ENCODE measurements around the gene SZT2.

SZT2 gene

DNA sequence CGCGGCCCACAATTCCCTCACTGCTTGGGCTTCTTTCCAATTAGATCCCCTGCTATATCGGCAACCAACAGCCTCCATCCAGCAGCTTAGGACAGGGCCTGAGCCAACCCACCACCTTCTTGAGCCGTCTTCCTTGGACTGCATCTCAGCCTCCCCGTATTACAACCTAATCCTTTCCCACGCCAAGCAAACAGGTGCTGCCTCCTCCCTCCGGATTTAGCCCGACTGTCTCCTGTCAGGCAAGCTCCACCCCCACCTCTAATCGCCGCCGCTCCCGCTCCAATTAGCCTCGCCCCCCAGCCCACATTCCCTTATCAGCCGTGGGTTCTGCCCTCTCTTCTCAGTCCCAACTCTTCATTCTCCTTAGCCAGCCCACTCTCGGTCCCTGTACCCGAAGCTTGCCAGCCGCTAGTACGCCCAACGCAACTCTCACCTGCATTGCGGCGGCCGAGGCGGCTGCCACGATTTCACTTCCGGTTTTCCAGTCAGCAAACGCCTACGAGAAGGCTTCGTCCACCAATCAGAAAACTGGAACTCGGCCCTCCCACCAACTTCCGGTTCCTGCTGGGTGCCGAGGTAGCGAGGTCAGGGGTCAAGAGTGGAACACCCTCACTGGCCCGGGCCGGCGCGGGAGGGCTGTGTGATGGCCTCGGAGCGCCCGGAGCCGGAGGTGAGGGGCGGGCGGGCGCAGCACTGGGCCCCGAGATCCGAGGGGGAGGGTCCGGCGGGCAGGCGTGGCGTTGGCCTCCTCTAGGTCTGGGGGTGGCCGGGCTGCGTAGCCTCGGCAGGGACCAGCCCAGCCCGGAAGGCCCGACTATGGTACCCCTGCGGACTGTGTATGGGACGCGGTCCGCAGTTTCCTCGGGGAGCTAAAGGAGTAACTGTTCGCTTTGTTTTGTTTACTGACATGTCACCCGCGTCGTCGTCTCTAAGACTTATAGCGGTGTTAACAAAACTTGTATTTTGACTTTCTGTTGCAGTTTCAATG is at the start of gene SZT2, which contains the start of gene MED8:
Gene SZT2 (plus strand): TSS at position 574 of the 988 bp plus-strand sequence. CDS start 70 bp downstream, at position 644.
Gene MED8 (minus strand): TSS at position 475 of the 988 bp plus-strand sequence. CDS start 36 bp downstream, at position 439.
- peak; percentile 87 to 93 for DNase-seq

GRCh38 chr1:43340559-43340958 is 49.1 kb upstream of the SZT2 start:
- DNase-seq: no peak

DNA sequence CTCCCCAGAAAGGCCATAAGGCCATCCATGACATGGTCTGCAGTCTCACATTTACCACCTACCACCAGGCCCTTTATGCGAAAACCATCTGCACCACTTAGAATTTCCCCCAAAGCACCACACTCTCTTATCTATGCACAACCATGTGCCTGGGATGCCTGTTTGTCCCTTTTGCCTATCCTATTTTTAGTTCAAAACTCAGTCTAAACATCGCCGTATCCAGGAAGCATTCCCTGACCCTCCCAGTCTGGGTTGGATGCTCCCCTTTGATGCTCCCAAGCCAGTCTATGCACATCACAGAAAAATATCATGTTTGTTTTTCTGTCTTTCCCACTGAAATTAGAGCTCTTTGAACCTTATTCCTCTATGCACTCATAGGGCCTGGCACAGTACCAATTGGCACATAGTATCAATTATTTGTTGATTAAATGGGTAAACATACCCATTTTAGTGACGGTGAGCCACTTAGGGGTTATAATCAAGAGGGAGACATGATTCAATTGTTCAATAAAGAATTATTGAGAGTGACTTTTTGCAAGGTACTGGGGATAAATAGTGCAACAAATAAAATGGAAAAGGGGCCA is 45.3 kb upstream of the SZT2 start:
- no peak for DNase-seq

GRCh38 chr1:43345120-43345519 is 44.6 kb upstream of the SZT2 start:
- no peak for DNase-seq

- no peak for DNase-seq
Observed at GRCh38 chr1:43346636-43347035, 43.1 kb upstream of the SZT2 start.

- peak; percentile 59 to 73 for DNase-seq
Observed at GRCh38 chr1:43348343-43348808, 41.3 kb upstream of the SZT2 start.

DNA sequence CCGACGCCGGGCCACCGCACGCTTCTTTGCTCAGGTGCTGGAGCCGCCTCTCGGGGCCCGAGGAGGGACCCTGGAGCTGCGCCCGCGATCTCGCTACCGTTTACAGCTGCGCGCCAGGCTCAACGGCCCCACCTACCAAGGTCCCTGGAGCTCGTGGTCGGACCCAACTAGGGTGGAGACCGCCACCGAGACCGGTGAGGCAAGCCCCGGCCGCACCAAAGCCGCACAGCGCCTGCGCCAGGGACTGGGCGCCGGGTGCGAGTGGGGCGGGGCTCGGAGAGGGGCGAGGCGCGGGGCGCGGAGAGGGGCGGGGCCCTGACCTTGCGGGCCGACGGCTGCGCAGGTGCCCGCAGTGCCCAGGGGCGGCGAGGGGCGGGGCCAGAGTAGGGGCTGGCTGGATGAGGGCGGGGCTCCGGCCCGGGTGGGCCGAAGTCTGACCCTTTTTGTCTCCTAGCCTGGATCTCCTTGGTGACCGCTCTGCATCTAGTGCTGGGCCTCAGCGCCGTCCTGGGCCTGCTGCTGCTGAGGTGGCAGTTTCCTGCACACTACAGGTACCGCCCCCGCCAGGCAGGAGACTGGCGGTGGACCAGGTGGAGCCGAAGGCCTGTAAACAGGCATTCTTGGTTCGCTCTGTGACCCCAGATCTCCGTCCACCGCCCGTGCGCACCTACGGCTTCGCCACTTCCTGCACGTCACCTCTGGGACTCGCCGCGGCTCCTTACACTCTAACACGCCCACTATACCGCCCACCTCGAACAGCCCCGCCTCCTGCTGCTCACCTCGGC is 40.7 kb upstream of the SZT2 start:
- DNase-seq: peak; percentile 85 to 92

- DNase-seq: no peak
Observed at GRCh38 chr1:43349594-43350306, 39.9 kb upstream of the SZT2 start.

DNA sequence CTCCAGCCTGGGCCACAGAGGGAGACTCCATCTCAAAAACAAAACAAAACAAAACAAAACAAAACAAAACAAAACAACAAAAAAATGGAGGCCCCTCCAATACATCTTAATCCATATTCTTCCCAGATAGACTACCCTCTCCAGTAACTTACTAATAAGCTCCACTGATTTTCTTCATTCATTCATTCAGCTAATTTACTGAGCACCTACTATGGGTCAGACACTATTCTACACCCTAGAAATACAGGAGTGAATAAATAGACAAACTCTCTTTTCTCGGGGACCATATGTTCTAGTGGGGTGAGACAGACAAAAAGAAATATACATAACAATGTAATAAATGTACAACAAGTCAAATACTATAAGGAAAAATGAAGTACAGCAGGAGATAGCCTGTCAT is 38.7 kb upstream of the SZT2 start:
- DNase-seq: no peak

DNA sequence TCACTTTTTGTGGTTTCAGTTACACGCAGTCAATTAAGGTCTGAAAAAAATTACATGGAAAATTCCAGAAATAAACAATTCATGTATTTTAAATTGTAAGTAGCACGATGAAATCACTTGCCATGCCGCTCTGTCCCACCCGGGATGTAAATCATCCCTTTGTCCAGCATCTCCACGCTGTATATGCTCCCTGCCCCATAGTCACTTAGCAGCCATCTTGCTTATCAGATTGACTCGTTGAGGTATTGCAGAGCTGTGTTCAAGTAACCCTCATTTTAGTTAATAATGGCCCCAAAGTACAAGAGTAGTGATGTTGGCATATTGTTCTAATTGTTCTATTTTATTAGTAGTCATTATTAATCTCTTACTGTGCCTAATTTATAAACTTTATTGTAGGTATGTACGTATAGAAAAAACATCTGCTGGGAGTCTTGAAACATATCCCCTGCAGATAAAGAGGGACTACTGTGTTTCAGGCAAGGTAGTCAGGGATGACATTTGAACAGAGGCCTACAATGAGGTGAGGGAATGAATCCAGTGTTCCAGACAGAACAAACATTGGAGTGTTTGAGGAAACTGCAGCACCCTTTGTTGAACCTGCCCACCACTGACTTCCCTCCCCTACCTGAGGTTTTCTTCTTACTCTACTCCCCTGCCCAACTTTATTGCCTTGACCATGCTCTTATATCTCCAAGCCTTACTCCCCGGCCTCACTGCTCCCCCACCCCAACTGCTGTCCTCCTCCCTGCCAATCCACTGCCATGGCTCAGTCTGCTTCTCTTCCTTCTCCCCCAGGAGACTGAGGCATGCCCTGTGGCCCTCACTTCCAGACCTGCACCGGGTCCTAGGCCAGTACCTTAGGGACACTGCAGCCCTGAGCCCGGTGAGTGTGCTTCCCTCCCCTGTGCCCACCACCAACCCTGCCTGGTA is 38.0 kb upstream of the SZT2 start:
- DNase-seq: no peak

GRCh38 chr1:43352351-43352705 is 37.4 kb upstream of the SZT2 start:
- DNase-seq: no peak

DNA sequence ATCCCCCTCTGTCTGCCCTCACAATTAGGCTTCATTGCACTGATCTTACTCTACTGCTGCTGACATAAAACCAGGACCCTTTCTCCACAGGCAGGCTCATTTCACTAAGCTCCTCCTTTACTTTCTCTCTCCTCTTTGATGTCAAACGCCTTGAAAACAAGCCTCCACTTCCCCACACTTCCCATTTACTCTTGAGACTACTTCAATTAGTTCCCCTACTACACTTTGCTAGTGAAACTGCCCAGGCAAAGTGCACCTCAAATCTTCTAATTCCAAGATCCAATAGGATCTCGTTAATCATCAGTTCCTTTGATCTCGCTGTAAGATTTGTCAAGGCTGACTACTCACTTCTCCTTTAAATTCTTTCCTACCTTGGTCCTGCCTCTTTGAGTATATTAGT is 36.8 kb upstream of the SZT2 start:
- no peak for DNase-seq

GRCh38 chr1:43354471-43354870 is 35.2 kb upstream of the SZT2 start:
- no peak for DNase-seq

DNA sequence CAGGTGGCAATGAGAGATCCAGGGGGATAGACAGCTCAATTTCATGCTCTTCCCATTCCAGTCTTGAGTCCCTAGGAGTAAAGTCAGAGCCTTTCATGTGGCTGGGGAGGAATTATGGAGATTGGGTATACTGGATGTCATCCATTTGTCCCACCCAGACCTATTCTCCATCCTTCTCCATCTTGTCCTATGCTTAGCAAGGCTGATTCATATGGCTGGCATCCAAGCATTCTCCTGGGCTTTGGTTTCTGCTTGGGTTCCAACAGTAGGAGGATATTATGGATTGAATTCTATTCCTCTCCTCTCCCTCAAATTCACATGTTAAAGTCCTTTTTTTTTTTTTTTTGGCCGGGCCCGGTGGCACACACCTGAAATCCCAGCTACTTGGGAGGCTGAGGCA is 34.8 kb upstream of the SZT2 start:
- DNase-seq: no peak

DNA sequence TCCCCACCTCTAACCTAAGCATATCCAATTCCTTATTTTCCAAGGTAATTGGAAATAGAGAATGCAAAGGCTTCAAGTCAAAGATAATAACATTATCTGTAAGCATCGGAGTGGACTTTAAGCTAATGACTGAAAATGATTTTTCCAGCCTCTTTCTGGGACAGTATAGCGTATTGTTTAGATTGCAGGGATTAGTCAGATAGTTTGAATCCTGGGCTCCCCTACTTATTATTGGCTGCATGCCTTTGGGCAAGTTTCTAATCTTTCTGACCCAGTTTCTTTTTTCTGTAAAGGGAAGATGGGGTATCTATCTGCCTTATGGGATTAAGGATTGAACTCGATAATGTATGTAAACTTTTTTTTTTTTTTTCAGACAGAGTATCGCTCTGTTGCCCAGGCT is 32.4 kb upstream of the SZT2 start:
- DNase-seq: no peak

- DNase-seq: peak; percentile 26 to 49
Observed at GRCh38 chr1:43358121-43358745, 31.5 kb upstream of the SZT2 start.

DNA sequence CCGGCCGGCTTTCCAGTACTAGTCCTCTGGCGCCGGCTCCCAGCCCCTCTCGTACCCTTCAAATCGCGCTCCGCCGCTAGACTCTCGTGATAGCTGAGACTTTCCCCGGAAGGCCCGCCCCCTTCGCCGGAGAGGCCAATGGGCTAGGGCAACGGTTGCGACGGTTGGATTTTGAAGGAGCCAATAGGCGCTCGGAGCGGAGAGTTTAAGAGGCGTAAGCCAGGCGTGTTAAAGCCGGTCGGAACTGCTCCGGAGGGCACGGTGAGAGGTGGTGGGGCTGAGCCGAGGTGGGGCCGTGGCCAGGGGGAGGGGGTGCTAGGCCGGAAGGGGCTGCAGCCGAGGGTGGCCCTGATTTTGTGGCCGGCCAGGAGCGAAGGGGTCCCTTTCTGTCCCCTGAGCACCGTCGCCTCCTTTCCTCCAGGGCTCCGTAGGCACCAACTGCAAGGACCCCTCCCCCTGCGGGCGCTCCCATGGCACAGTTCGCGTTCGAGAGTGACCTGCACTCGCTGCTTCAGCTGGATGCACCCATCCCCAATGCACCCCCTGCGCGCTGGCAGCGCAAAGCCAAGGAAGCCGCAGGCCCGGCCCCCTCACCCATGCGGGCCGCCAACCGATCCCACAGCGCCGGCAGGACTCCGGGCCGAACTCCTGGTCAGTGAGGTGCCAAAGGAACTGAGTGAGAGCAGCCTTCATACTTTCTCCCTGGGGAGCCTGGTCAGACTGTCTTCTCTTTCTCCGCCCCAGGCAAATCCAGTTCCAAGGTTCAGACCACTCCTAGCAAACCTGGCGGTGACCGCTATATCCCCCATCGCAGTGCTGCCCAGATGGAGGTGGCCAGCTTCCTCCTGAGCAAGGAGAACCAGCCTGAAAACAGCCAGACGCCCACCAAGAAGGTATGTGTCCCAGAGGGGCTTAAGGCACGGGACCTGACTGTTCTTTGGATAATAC is 30.7 kb upstream of the SZT2 start, which contains the start of gene CDC20:
Gene CDC20 (plus strand): TSS at position 236 of the 948 bp plus-strand sequence. CDS start 235 bp downstream, at position 471.
- DNase-seq: peak; percentile 98 to 99

- DNase-seq: no peak
Observed at GRCh38 chr1:43359696-43360095, 30.0 kb upstream of the SZT2 start.

GRCh38 chr1:43360616-43361015 is 29.1 kb upstream of the SZT2 start:
- DNase-seq: no peak
